PC-9 (cell line): ENCODE measurements around the gene AGPAT3. TPM values are rescaled to one million over a fixed set of nuclear protein-coding genes. Genes with fewer than 3 reads are reported as not detected.

Experiments
- BruUV-seq: library from RNA; stranded (reverse); fragments of 400-500 nt; replicated peaks from 2 replicates; lab custom pipeline; 2021; lab: Mats Ljungman, UMichigan
- CTCF ChIA-PET: fragments of 300-600 bp; sonication (Branson Sonifier 250); formaldehyde crosslinking; loops from one replicate; lab custom pipeline; 2022; ENCODE audit warnings: antibody characterized with exemption; lab: Charles Lee
- POLR2A ChIA-PET: fragments of 300-600 bp; sonication (Branson Sonifier 250); formaldehyde crosslinking; loops from one replicate; lab custom pipeline; 2022; ENCODE audit warnings: antibody characterized with exemption; ENCODE audit not compliant: unreplicated experiment; lab: Charles Lee
- DNase-seq, 2 experiments: peaks; one replicate each; pipeline versions ENCODE4 v3.0.0 to v3.0.0-alpha.2; 2015 to 2022; ENCODE audit warnings: mixed read lengths in 1 of 2
- H2AFZ ChIP-seq: fragments of 200-600 bp; sonication (generic); 2 replicates; pipeline ENCODE4 v1.8.1; 2017; ENCODE audit warnings: antibody characterized with exemption
- H3F3A ChIP-seq: fragments of 200-600 bp; sonication (generic); 2 replicates; pipeline ENCODE4 v1.8.1; 2017; ENCODE audit warnings: antibody characterized with exemption, mild to moderate bottlenecking, low read depth; ENCODE audit not compliant: insufficient read depth
- H3K27ac ChIP-seq: fragments of 200-600 bp; sonication (generic); 2 replicates; pipeline ENCODE4 v1.6.1; 2016; ENCODE audit warnings: mixed run types
- H3K27me3 ChIP-seq: fragments of 200-600 bp; sonication (generic); 2 replicates; pipeline ENCODE4 v1.6.1; 2016; ENCODE audit warnings: low read depth, mixed run types; ENCODE audit not compliant: insufficient read depth
- H3K36me3 ChIP-seq: fragments of 200-600 bp; sonication (generic); 2 replicates; pipeline ENCODE4 v1.6.1; 2016; ENCODE audit warnings: low read depth, mixed run types
- H3K4me1 ChIP-seq: fragments of 200-600 bp; sonication (generic); replicated peaks from 2 replicates; pipeline ENCODE4 v1.6.1; 2016; ENCODE audit warnings: mixed run types; ENCODE audit not compliant: insufficient read depth
- H3K4me2 ChIP-seq: fragments of 200-600 bp; sonication (generic); 2 replicates; pipeline ENCODE4 v1.6.1; 2017; ENCODE audit warnings: mixed run types
- H3K4me3 ChIP-seq: fragments of 200-600 bp; sonication (generic); 2 replicates; pipeline ENCODE4 v1.6.1; 2016; ENCODE audit warnings: mixed run types
- H3K79me2 ChIP-seq: fragments of 200-600 bp; sonication (generic); 2 replicates; pipeline ENCODE4 v1.6.1; 2017; ENCODE audit warnings: low read depth, mixed run types
- H3K9me2 ChIP-seq: fragments of 200-600 bp; sonication (generic); 2 replicates; pipeline ENCODE4 v1.8.1; 2017; ENCODE audit warnings: mild to moderate bottlenecking; ENCODE audit not compliant: insufficient read depth
- H3K9me3 ChIP-seq: fragments of 200-600 bp; sonication (generic); 2 replicates; pipeline ENCODE4 v1.8.1; 2016; ENCODE audit warnings: low read depth; ENCODE audit not compliant: insufficient read depth
- H4K20me1 ChIP-seq: fragments of 200-600 bp; sonication (generic); 2 replicates; pipeline ENCODE4 v1.8.1; 2017; ENCODE audit not compliant: insufficient read depth
- CTCF ChIP-seq: fragments of 200-600 bp; sonication (generic); conservative IDR thresholded peaks from 2 replicates; pipeline ENCODE4 v1.6.1; 2017; ENCODE audit warnings: mixed run types, antibody characterized with exemption, mild to moderate bottlenecking, moderate library complexity
- EZH2 ChIP-seq: fragments of 200-600 bp; sonication (generic); IDR thresholded peaks from 2 replicates; pipeline ENCODE4 v1.8.0; 2017; ENCODE audit warnings: antibody characterized with exemption, low read depth
- intact Hi-C: fragments of 100-400 bp; cut with micrococcal nuclease; formaldehyde crosslinking; loops from one replicate; pipeline ENCODE4 v1.10.0; 2022; ENCODE audit not compliant: unreplicated experiment
- total RNA-seq: library from RNA; stranded (reverse); gene quantifications from 2 replicates; pipeline ENCODE4 v1.2.3, GENCODE V29; 2021

AGPAT3 gene
- total RNA-seq, 1 experiment from 2014 or later: 39.0 TPM

DNA sequence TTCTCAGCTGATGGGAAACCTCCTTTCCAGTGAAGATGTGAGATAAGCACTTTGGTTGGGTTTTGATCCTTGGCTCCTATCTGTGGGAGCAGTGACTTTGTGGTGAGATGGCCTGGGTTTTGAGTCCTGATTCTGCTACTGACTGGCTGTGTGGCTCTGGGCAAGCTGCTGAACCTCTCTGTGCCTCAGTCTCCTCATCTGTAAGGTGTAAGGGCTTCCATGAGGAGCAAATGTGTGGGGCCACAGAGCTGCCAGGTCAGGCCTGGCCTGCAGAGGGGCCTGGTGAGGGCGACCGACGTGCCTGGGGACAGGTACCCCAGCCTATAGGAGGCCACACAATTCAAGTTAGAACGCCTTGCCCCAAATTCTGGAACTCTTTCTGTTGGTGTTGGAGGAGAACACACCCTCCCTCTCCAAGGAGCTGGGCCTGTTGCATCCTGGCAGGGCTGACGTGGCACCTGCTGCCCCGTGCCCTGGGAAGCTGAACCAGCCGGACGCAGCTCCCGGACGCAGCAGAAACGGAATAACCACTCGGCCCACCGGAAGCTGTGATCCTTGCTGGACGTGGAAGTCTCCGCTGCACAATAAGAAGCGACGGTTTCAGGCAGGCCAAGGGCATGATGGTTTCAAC is 62.7 kb downstream of the AGPAT3 start:
- H3K9me2 ChIP-seq: no peaks in the 10 kb centered on the region
- BruUV-seq: no TSS peak
- H3K4me3 ChIP-seq: no peak overlapping the region
- no peaks in the 10 kb centered on the region for H3F3A ChIP-seq
- CTCF ChIA-PET: no interaction called here
- H4K20me1 ChIP-seq: no peaks in the 10 kb centered on the region
- no peaks in the 10 kb centered on the region for H3K4me1 ChIP-seq
- TF ChIP-seq EZH2 (no peak), CTCF (no peak)
- no peaks in the 10 kb centered on the region for H3K79me2 ChIP-seq
- no peak overlapping the region for H3K4me2 ChIP-seq
- no peak overlapping the region for H2AFZ ChIP-seq
- no peaks in the 10 kb centered on the region for H3K36me3 ChIP-seq
- POLR2A ChIA-PET: no interaction called here
- no peaks in the 10 kb centered on the region for H3K9me3 ChIP-seq
- no peak overlapping the region for H3K27ac ChIP-seq
- DNase-seq: no peak
- intact Hi-C loops: no loop called here
- no peaks in the 10 kb centered on the region for H3K27me3 ChIP-seq

DNA sequence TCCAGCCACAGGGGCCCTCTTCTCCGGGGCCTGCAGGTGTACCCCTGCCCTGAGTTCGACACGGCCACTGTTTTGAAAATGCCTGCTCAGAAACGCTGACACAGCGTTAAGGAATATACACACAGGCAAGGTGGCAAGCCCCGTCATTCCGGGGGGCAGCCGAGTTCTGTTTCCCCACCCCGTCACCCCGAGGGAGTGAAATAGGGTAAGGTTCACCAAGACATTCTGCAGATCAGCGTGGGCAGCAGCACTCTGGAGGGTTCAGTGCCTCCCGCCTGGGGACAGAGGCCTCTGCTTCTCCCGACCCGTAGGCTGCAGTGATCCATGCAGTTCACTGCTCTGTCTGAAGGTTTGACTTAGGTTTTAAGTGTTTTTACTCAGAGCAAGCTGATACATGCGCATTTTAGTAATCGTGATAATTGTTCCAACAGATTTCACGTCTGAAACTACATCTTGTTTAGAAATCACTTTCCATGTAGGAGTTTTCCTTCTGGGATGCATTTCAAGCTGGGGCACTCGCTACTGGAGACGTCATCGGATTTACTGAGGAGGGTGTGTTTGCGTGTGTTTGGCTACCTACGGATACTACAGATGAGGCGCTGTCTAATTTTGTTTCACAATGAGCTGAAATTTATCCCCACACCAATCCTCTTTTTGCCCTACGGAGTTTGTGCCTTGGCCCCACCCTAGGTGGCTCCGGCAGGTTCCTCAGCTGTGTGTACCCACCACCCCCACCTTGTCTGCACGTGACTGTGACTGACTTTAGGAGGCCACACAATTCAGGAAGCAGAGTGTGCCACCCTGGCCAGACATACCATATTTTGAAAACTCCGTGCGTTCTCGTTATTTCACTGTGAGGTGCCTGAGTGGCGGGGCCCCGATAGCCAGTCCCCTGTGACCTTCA is 63.5 kb downstream of the AGPAT3 start:
- no peak overlapping the region for H3K27ac ChIP-seq
- BruUV-seq: no TSS peak

More for the DNA sequence above, 63.5 kb downstream of the AGPAT3 start:
- Histone ChIP-seq H3K79me2 (no peaks in the 10 kb centered on the region), H3K9me3 (no peaks in the 10 kb centered on the region), H3K4me3 (no peak overlapping the region), H3K9me2 (no peaks in the 10 kb centered on the region), H3K4me1 (no peaks in the 10 kb centered on the region), H2AFZ (no peak overlapping the region), H3K36me3 (no peaks in the 10 kb centered on the region), H4K20me1 (no peaks in the 10 kb centered on the region), H3K4me2 (no peak overlapping the region), H3K27me3 (no peaks in the 10 kb centered on the region), H3F3A (no peaks in the 10 kb centered on the region)
- no peak for DNase-seq
- ChIA-PET CTCF (no interaction called here), POLR2A (no interaction called here)
- intact Hi-C loops: no loop called here
- no peak for TF ChIP-seq CTCF
